Activated naive CD4-positive, alpha-beta T cell treated with anti-CD3 and anti-CD28 coated beads, Interleukin-2, amount 50 U/mL, for 72 hours (primary cell): ENCODE measurements around the gene RAD50. TPM values are rescaled to one million over a fixed set of nuclear protein-coding genes. Genes with fewer than 3 reads are reported as not detected.
"Not testable (repeated sequence)": the region's sequence is repeated elsewhere in the genome, so short reads cannot be mapped to it uniquely, and the experiment has no call there.

Source experiments
- ATAC-seq, 2 donors: fragments of 150-1000 bp; cut with Tn5 transposase; 2 replicates each; pipeline ENCODE4 v1.10.0; 2021; ENCODE audit warnings: mild to moderate bottlenecking in 2 of 2, moderate library complexity in 2 of 2
- DNase-seq, 2 donors: peaks; one replicate each; pipeline ENCODE4 v3.0.0; 2021 to 2022; ENCODE audit warnings: low spot score in 2 of 2
- H3K27ac Mint-ChIP-seq, 2 donors: one replicate each; pipeline ENCODE4 v1.8.0; 2022; ENCODE audit warnings: mild to moderate bottlenecking in 2 of 2, mixed read lengths in 2 of 2
- H3K36me3 Mint-ChIP-seq, 2 donors: one replicate each; pipeline ENCODE4 v1.8.0; 2022; ENCODE audit warnings: mixed read lengths in 2 of 2
- H3K9me3 Mint-ChIP-seq, 2 donors: one replicate each; pipeline ENCODE4 v1.8.0; 2022; ENCODE audit warnings: mixed read lengths in 2 of 2
- total RNA-seq, 2 donors: library from RNA; stranded (reverse); gene quantifications; one replicate each; pipeline ENCODE4 v1.2.3, GENCODE V29; 2022

RAD50 gene
- total RNA-seq, 2 donors from 2014 or later = 30.6 to 47.7 TPM

DNA sequence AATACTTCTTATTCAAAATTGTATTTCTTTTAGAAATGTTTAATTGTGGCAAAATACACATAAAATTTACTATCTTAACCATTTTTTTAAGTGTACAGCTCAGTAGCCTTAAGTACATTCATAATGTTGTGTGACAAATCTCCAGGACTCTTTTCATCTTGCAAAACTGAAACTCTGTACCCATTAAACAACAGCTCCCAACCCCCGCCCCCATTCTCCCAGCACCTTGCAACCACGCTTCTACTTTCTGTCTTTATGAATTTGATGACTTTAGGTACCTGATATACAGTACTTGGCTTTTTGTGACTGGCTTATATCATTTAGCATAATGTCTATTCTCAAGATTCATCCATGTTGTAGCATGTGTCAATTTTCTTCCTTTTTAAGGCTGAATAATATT lies 10.7 kb upstream of the RAD50 start:
- no peak overlapping the region for H3K27ac Mint-ChIP-seq
- DNase-seq (peak in 1 of 2 donors; percentile 63), ATAC-seq (peak; percentile 64 to 95)
- no peaks in the 10 kb centered on the region for H3K36me3 Mint-ChIP-seq
- no peaks in the 10 kb centered on the region for H3K9me3 Mint-ChIP-seq

DNA sequence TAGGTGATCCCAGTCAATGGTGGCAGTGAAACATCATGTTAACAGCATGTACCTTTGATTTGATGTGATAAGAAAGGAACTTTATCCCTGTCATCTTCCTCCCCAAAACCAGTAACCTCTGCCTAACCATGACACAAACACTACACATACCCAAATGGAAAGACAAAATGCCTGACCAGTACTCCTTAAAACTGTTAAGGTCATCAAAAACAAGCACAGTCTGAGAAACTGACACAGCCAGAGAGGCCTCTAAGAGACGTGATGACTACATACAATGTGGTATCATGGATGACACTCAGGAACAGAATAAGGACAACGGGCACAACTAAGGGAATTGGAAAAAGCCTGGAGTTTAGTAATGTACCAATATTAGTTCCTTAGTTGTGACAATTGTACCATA lies 9.5 kb upstream of the RAD50 start:
- ATAC-seq (no peak), DNase-seq (no peak)
- no peak overlapping the region for H3K27ac Mint-ChIP-seq
- H3K9me3 Mint-ChIP-seq = no peaks in the 10 kb centered on the region
- H3K36me3 Mint-ChIP-seq = no peaks in the 10 kb centered on the region

DNA sequence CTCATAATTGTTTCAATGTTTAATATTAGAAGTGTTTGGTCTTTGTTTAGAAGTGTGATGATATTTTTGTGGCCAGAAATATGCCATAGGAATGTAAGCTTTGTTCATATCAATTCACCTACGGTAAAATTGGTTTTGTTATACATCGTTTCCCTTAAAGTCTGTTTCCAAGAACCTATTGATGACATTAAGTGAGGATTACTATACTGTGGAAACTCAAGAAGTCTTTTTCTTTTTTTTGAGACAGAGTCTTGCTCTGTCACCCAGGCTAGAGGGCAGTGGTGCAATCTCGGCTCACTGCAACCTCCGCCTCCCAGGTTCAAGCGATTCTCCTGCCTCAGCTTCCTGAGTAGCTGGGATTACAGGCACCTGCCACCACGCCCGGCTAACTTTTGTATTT lies 7.9 kb upstream of the RAD50 start:
- H3K27ac Mint-ChIP-seq, H3K36me3 Mint-ChIP-seq, ATAC-seq, H3K9me3 Mint-ChIP-seq, DNase-seq: not testable (repeated sequence)

DNA sequence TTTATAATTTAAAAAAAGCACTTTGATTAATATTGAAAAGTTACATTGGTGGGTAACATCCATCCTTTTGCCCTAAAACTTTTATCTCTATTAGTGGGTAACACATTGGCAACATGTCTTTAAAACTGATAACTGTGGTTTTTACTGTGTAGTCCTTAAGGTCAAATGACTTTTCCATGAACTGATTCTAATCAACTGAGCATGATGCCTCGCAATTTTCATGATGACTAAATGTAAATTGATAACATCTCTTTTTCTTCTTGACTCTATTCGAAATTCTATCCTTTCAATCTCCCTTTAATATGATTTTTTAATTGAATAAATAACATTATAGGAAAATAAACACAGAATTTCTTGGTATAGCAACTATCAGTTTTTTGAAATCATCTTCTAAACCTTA lies 7.2 kb upstream of the RAD50 start:
- no peak overlapping the region for H3K27ac Mint-ChIP-seq

DNA sequence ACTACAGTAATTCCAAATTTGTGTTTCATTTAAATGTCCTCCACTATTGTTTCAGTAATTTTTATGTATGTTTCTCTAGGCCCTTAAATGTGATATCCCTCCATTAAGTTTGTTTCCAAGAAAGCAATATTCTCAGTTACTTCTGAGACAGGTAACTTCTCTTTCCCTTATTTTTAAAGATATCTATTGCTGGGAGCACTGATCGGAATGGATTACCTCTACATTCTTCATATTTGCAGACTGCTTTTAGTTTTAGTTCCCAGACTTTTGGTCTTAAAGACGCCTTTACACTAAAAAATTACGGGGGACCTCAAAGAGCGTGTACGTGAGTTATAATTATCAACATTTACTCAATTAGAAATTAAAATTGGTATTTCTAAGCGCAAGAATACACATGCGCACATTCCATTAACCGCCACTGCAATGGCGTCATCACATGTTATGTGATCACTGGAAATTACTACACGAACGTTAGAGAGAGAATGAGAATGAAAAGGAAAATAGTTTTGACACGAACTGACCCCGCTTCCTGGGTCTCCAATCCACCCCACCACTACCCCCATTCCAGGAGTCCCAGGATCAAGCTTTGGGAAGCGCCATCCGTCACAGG lies 519 bp upstream of the RAD50 start:
- H3K36me3 Mint-ChIP-seq = peaks cover 14 to 24% of the 10 kb centered on the region in 2 donors
- H3K9me3 Mint-ChIP-seq = peaks cover 0 to 5% of the 10 kb centered on the region in 2 donors
- no peak for ATAC-seq
- peak overlapping the region; percentile 96 to 98 for H3K27ac Mint-ChIP-seq
- DNase-seq = no peak

More for the DNA sequence above, 7.2 kb upstream of the RAD50 start:
- H3K9me3 Mint-ChIP-seq = no peaks in the 10 kb centered on the region
- DNase-seq = no peak
- no peak for ATAC-seq
- H3K36me3 Mint-ChIP-seq = no peaks in the 10 kb centered on the region

DNA sequence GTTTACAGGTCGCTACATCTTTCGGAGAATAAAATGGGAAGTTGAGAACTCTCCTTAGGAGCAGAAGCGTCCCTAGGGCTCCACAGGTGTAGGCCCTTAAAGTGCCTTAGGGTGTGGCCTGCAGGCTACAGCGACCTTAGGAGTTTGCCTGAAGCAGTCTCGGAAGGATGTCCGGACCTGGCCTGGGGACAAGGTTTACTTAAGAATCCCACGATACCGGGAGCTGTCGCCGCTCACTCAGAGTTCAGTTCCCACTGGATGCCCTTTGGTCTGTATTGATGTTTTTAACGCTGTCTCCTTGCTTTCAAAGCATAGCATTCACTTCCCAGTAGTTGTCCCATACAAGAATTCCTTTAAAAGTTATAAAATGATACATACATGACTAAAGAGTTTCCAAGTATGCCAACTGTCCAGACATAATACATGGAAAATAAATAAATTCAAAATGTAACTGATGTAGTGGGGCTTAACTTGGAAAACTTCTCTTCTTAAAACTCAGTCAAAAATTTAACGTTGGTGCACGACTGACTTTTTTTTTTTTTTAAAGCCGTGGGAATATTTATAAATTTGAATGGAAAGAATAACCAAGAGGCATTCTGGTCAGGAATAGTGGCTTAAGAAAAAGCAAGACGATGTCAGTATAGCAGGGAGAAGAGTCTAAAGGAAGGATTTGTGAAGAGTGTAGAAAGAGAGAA lies 848 bp downstream of the RAD50 start:
- H3K27ac Mint-ChIP-seq = peak overlapping the region; percentile 96 to 98
- peaks cover 14 to 24% of the 10 kb centered on the region in 2 donors for H3K36me3 Mint-ChIP-seq
- DNase-seq = peak; percentile 35 to 56
- peak; percentile 43 to 46 for ATAC-seq
- H3K9me3 Mint-ChIP-seq = peaks cover 0 to 5% of the 10 kb centered on the region in 2 donors

DNA sequence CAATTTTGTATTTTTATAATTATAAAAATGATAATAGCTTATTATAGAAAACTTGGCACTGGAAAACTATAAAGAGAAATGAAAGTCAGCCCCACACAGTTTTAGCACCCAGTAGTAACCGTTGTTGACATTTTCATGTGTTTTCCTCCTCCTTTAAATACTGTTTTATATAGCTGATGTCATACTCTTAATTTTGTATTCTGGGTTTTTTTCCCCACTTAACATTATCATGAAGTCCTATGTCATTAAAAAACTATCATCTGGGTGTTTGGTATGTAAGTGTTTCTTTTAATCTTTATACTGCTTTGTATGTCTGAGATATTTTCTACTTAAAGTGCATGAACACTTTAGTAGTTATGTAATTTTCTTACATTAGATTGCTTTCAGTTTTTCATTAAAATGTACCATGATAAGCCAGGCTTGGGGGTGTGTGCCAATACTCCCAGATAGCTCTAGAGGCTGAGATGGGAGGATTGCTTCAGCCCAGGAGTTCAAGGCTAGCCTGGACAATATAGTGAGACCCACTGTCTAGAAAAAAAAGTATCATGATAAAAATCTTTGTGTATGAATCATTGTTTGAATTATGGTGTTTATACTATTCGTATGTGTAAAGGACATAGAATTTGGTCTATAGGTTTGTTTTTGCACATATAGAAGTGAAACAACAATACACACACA lies 2.7 kb downstream of the RAD50 start:
- DNase-seq = no peak
- ATAC-seq = no peak
- H3K9me3 Mint-ChIP-seq = peaks cover 0 to 5% of the 10 kb centered on the region in 2 donors
- H3K36me3 Mint-ChIP-seq = peaks cover 14 to 24% of the 10 kb centered on the region in 2 donors
- H3K27ac Mint-ChIP-seq = no peak overlapping the region

DNA sequence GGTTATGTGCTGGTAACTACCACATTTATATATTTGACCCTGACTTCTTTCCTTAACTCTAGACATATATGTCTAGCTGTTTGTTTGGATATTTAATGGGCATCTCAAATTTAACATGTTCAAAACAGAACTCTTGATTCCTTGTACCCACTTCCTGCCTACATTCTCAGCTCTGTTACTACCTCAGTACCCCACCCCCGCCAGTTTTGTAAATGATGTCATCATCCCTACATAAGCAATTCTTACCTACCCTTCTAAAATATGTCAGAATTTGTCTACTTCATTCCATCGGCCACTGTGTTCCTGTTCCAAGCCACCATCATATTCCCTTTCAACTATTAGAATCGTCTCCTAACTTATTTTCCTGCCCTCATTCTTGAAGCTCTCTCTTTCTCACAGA lies 4.8 kb downstream of the RAD50 start:
- H3K9me3 Mint-ChIP-seq = peaks cover 0 to 5% of the 10 kb centered on the region in 2 donors
- ATAC-seq (no peak), DNase-seq (no peak)
- no peak overlapping the region for H3K27ac Mint-ChIP-seq
- H3K36me3 Mint-ChIP-seq = peaks cover 22 to 25% of the 10 kb centered on the region in 2 donors

DNA sequence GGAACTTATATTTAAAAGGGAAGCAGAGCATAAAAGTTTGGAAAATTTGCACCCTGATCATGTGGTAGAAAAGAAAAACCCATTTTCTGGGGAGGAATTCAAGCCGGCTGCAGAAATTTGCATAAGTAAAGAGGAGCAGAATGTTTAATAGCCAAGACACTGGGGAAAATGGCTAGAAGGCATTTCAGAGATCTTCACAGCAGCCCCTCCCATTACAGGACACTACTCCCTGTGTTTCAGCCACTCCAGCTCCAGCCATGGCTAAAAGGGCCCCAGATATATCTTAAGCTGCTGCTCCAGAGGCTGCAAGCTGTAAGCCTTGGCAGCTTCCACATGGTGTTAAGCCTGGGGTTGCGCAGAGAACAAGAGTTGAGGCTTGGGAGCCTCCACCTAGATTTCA lies 7.8 kb downstream of the RAD50 start:
- not testable (repeated sequence) for ATAC-seq, H3K9me3 Mint-ChIP-seq

DNA sequence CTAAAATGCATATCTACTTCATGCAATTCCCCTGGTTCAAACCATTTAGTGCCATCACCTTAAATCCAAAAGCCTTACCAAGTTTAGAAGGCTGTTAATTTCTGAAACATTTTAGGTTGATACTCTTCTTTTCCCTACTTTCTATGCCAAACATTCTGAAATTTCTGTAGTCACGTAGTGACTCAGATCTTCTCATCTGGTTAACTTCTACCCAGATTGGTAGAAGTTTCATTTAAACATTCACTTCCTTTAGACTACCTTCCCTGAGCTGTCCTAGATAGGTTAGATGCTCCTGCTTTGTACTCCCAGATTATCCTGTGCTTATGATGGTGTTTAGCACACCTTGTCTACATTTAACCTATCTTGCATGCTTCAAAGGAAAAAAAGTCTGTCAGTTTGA lies 9.9 kb downstream of the RAD50 start:
- peaks cover 0 to 5% of the 10 kb centered on the region in 2 donors for H3K9me3 Mint-ChIP-seq
- DNase-seq (no peak), ATAC-seq (peak; percentile 48 to 87)
- H3K27ac Mint-ChIP-seq = peak overlapping the region in 1 of 2 donors; percentile 3
- H3K36me3 Mint-ChIP-seq = peaks cover 19 to 20% of the 10 kb centered on the region in 2 donors

More for the DNA sequence above, 7.8 kb downstream of the RAD50 start:
- peaks cover 13 to 14% of the 10 kb centered on the region in 2 donors for H3K36me3 Mint-ChIP-seq
- DNase-seq, H3K27ac Mint-ChIP-seq: not testable (repeated sequence)

DNA sequence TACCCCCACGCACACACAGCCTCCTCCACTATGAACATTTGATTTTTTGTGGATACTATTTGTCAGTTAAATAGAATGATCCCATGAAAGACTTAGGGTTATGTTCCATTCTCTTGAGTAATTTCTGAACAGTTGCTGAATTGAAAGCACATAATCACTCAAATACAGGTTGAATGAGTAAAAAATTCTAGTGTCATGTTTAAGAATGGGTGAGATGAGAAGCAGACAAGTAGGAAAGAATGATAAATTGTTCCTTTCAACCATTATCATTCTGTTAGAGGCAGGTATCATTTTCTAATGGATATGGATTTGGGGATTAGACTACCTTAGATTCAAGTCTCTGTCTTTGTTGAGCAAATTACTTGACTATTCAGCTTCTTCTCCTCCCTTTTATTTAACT lies 19.3 kb downstream of the RAD50 start:
- H3K36me3 Mint-ChIP-seq = peaks cover 26 to 55% of the 10 kb centered on the region in 2 donors
- peak overlapping the region in 1 of 2 donors; percentile 33 for H3K27ac Mint-ChIP-seq
- peaks cover 0 to 12% of the 10 kb centered on the region in 2 donors for H3K9me3 Mint-ChIP-seq
- DNase-seq = no peak
- ATAC-seq = peak; percentile 41 to 92

DNA sequence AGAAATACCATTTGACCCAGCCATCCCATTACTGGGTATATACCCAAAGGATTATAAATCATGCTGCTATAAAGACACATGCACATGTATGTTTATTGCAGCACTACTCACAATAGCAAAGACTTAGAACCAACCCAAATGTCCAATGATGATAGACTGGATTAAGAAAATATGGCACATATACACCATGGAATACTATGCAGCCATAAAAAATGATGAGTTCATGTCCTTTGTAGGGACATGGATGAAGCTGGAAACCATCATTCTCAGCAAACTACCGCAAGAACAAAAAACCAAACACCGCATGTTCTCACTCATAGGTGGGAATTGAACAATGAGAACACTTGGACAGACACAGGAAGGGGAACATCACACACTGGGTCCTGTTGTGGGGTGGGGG lies 27.8 kb downstream of the RAD50 start:
- not testable (repeated sequence) for H3K9me3 Mint-ChIP-seq, H3K27ac Mint-ChIP-seq, DNase-seq, ATAC-seq
- H3K36me3 Mint-ChIP-seq = peaks cover 24 to 34% of the 10 kb centered on the region in 2 donors

DNA sequence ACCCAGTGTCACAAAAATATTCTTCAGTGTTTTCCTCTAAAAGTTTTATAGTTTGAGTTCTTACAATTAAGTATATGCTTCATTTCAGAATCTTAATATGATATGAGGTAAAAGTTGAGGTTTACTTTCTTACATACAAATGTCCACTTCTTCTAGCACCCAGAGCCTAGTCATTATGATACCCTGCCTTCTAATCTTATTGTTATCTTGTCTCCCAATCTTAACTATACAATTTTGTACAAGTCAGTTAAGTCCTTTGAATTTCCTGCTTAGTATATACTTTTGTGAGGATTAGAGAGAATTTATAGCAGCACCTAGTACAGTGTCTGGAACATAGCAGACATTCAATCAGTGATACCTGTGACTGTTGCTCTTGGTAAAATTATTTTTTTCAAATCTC lies 29.3 kb downstream of the RAD50 start:
- DNase-seq (no peak), ATAC-seq (no peak)
- H3K27ac Mint-ChIP-seq = no peak overlapping the region
- peaks cover 24 to 39% of the 10 kb centered on the region in 2 donors for H3K36me3 Mint-ChIP-seq
- H3K9me3 Mint-ChIP-seq = no peaks in the 10 kb centered on the region

DNA sequence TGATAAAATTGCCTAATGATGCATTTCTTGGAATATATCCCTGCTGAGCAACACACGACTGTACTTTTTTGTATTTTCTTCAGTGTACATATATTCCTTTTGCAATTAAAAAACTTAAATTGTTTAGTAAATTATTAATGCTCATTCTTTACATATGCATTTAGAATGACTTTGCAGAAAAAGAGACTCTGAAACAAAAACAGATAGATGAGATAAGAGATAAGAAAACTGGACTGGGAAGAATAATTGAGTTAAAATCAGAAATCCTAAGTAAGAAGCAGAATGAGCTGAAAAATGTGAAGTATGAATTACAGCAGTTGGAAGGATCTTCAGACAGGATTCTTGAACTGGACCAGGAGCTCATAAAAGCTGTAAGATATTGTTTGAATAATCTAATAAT lies 32.7 kb downstream of the RAD50 start:
- H3K27ac Mint-ChIP-seq = no peak overlapping the region
- peaks cover 9 to 29% of the 10 kb centered on the region in 2 donors for H3K36me3 Mint-ChIP-seq

DNA sequence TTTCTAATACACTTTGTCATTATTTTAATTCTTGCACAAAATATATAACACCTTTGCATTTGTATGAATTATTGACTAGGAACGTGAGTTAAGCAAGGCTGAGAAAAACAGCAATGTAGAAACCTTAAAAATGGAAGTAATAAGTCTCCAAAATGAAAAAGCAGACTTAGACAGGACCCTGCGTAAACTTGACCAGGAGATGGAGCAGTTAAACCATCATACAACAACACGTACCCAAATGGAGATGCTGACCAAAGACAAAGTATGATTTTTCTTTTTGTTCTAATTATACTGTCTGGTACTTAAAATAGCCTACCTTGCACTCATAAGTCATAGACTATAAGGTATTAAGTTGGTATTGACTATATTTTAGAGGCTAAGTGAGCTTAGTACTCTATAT lies 34.4 kb downstream of the RAD50 start:
- DNase-seq = no peak
- H3K9me3 Mint-ChIP-seq = no peaks in the 10 kb centered on the region
- peaks cover 10 to 27% of the 10 kb centered on the region in 2 donors for H3K36me3 Mint-ChIP-seq
- H3K27ac Mint-ChIP-seq = no peak overlapping the region
- ATAC-seq = no peak

More for the DNA sequence above, 32.7 kb downstream of the RAD50 start:
- ATAC-seq = no peak
- H3K9me3 Mint-ChIP-seq = no peaks in the 10 kb centered on the region
- no peak for DNase-seq

DNA sequence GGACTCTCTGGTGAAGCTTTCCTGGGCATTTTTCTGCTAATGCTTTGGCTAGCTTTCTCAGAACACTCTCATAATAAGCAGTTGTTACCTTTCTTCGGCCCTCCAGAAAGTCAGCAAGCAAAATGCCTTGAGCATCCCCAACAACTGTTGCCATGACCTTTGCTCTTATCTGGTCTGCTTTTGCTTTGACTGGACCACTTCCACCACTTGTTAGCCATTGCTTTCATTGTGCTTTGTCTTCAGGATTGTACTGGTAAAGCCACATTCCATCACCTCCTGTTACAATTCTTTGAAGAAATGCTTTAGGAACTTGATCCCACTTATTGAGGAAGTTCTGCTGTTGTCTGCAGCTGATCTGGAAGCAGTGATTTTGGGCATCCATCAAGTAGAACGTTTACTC lies 35.7 kb downstream of the RAD50 start:
- no peak for DNase-seq
- Mint-ChIP-seq H3K36me3 (peaks cover 9 to 23% of the 10 kb centered on the region in 2 donors), H3K27ac (no peak overlapping the region)

DNA sequence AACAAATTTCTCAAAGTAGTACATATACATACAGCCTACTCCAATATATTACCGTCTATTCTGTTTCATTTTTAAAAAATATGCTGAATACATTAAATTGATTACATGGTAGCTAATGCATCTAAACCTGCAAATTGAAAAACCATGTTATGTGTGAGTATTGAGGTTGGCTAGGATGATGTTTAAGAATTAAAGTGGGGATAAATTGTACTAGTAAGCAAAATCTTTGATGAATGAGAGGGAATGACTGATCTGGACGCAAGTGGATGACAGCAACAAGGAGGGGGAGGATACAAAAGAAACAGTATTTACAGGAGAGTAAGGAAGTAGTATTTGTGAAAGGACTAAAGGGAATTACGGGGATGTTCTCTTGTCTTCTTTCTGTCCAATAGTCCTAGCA lies 37.4 kb downstream of the RAD50 start:
- peak overlapping the region in 1 of 2 donors; percentile 22 for H3K27ac Mint-ChIP-seq
- peaks cover 7 to 14% of the 10 kb centered on the region in 2 donors for H3K36me3 Mint-ChIP-seq
- H3K9me3 Mint-ChIP-seq = no peaks in the 10 kb centered on the region
- no peak for ATAC-seq
- DNase-seq = no peak

More for the DNA sequence above, 35.7 kb downstream of the RAD50 start:
- no peak for ATAC-seq
- H3K9me3 Mint-ChIP-seq = no peaks in the 10 kb centered on the region
